NB4 (cell line): ENCODE results near the gene AKIRIN1.

Experiments
- DNase-seq: peaks from one replicate; pipeline ENCODE4 v3.0.0; 2010; ENCODE audit warnings: low read depth
- H3K4me3 ChIP-seq: one replicate; pipeline ENCODE4 v1.5.1; 2011; ENCODE audit warnings: mild to moderate bottlenecking, low read depth, low read length, moderate library complexity
- CTCF ChIP-seq: IDR thresholded peaks from one replicate; pipeline ENCODE4 v1.5.1; 2012; ENCODE audit warnings: low read depth, low read length
- MYC ChIP-seq: IDR thresholded peaks from 2 replicates; pipeline ENCODE4 v1.6.1; 2011; ENCODE audit warnings: low read depth, low read length
- POLR2A ChIP-seq: IDR thresholded peaks from 2 replicates; pipeline ENCODE4 v1.6.1; 2011; ENCODE audit warnings: mild to moderate bottlenecking; ENCODE audit not compliant: insufficient read length; ENCODE audit errors: extremely low read depth
- TF ChIP-seq, protein P1 (sequence below): IDR thresholded peaks from 2 replicates; pipeline ENCODE4 v1.6.1; 2011; ENCODE audit warnings: low read depth, low read length

The AKIRIN1 gene

GRCh38 chr1:39036678-39037077 is 45.6 kb downstream of the AKIRIN1 start:
- TF ChIP-seq CTCF, result no peak
- TF ChIP-seq POLR2A, result no peak
- TF ChIP-seq, protein P1, sequence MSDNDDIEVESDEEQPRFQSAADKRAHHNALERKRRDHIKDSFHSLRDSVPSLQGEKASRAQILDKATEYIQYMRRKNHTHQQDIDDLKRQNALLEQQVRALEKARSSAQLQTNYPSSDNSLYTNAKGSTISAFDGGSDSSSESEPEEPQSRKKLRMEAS, result no peak
- no peak for TF ChIP-seq MYC
- H3K4me3 ChIP-seq, result no peak overlapping the region
- DNase-seq, result no peak

- H3K4me3 ChIP-seq, result no peak overlapping the region
- DNase-seq, result no peak
- TF ChIP-seq, protein P1, result no peak
- TF ChIP-seq MYC (no peak), POLR2A (no peak), CTCF (no peak)
Observed at GRCh38 chr1:39043513-39043912, 52.4 kb downstream of the AKIRIN1 start.

- TF ChIP-seq, protein P1, result no peak
- TF ChIP-seq MYC (no peak), POLR2A (no peak), CTCF (no peak)
- DNase-seq, result peak; percentile 37
- H3K4me3 ChIP-seq, result no peak overlapping the region
Observed at GRCh38 chr1:39044762-39045161, 53.7 kb downstream of the AKIRIN1 start.

DNA sequence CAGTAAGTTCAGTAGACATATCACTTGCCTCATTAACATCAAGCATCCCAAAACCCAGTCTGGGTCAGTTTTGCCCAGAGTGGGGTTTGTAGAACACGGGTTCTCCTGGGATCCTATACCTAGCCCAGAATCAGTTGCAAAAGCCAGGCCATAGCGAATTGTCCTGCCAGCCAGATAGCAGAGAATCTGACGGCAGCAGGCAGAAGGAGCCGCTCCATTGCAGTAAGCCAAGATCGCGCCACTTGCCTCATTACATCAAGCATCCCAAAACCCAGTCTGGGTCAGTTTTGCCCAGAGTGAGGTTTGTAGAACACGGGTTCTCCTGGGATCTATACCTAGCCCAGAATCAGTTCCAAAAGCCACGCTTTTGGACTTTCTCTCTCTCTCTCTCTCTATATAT is 54.2 kb downstream of the AKIRIN1 start:
- TF ChIP-seq, protein P1, result no peak
- no peak for TF ChIP-seq POLR2A
- TF ChIP-seq MYC, result no peak
- TF ChIP-seq CTCF, result no peak
- DNase-seq, result no peak
- no peak overlapping the region for H3K4me3 ChIP-seq

DNA sequence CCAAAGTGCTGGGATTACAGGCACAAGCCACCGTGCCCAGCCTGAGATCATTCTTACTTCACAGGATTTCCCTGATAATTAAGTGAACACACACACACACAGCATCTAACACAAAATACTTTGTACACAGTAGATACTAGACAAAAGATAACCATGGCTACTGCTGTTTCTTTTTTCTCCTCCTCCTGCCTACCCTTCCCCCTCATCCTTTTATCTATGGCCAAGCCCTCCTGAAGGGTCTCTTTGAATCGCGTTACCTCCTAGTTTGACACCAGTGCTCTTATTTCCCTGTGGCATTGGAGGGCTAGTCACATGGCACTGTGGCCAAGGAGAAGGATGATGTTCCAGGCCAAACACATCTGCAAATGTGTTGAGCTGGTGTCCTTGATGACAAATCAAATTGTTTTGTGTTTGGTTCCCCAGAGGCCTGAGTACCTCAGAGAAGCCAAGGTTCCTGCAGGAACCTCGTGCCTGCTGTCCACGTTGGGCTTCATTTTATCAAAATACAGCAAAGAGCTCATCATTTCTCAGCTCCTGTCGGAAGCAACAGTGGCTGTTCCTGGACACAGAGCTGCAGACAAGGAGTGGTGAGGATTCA is 55.6 kb downstream of the AKIRIN1 start:
- DNase-seq, result no peak

More for the DNA sequence above, 55.6 kb downstream of the AKIRIN1 start:
- TF ChIP-seq CTCF, result no peak
- TF ChIP-seq, protein P1, result no peak
- no peak overlapping the region for H3K4me3 ChIP-seq
